Neural cell (in vitro differentiated cells): ENCODE data around the gene CAMKMT.

Source experiments
- CTCF ChIP-seq: fragments of 450-650 bp; IDR thresholded peaks from 2 replicates; pipeline ENCODE4 v1.5.1; 2014; ENCODE audit warnings: antibody characterized with exemption, mild to moderate bottlenecking, moderate library complexity; ENCODE audit not compliant: poor library complexity, severe bottlenecking
- EP300 ChIP-seq: fragments of 450-650 bp; conservative IDR thresholded peaks from 2 replicates; pipeline ENCODE4 v1.6.1; 2014; ENCODE audit warnings: antibody characterized with exemption, mild to moderate bottlenecking, moderate library complexity; ENCODE audit not compliant: poor library complexity, severe bottlenecking
- EZH2 ChIP-seq: fragments of 200-600, 300-800 bp; shearing (Covaris generic), sonication (generic); IDR thresholded peaks from 2 replicates; pipeline ENCODE4 v1.6.1; 2014; ENCODE audit warnings: antibody characterized with exemption, low read length, borderline replicate concordance, mild to moderate bottlenecking; ENCODE audit not compliant: insufficient read depth, poor library complexity, severe bottlenecking
- MXI1 ChIP-seq: fragments of 450-650 bp; conservative IDR thresholded peaks from 2 replicates; pipeline ENCODE4 v1.6.1; 2014; ENCODE audit warnings: antibody characterized with exemption, mild to moderate bottlenecking; ENCODE audit not compliant: poor library complexity, severe bottlenecking
- POLR2AphosphoS5 ChIP-seq: IDR thresholded peaks from 2 replicates; pipeline ENCODE4 v1.6.1; 2012
- RAD21 ChIP-seq: fragments of 450-650 bp; conservative IDR thresholded peaks from 2 replicates; pipeline ENCODE4 v1.6.1; 2014; ENCODE audit warnings: antibody characterized with exemption, mild to moderate bottlenecking, moderate library complexity
- REST ChIP-seq: IDR thresholded peaks from 2 replicates; pipeline ENCODE4 v1.6.1; 2012; ENCODE audit warnings: borderline replicate concordance
- SMC3 ChIP-seq: fragments of 450-650 bp; conservative IDR thresholded peaks from 2 replicates; pipeline ENCODE4 v1.6.1; 2014; ENCODE audit warnings: antibody characterized with exemption, mild to moderate bottlenecking, moderate library complexity; ENCODE audit not compliant: poor library complexity
- TAF1 ChIP-seq: IDR thresholded peaks from 2 replicates; pipeline ENCODE4 v1.6.1; 2012; ENCODE audit warnings: low read depth

- no peak for TF ChIP-seq CTCF
- no peak for TF ChIP-seq RAD21
- TF ChIP-seq MXI1, result no peak
- TF ChIP-seq EP300, result no peak
- TF ChIP-seq REST, result no peak
- TF ChIP-seq EZH2, result no peak
- no peak for TF ChIP-seq POLR2AphosphoS5
- TF ChIP-seq SMC3, result no peak
- TF ChIP-seq TAF1, result no peak
These were observed 250.5 kb downstream of the CAMKMT start for GRCh38 chr2:44612276-44612675.
